NCI-H187 treated with DMSO at 0.1 percent for 48 hours (cell line): ENCODE results near the gene IL13.
"Not testable (repeated sequence)": the region's sequence is repeated elsewhere in the genome, so short reads cannot be mapped to it uniquely, and the experiment has no call there.

Experiments
- DNase-seq: peaks from one replicate; lab custom pipeline; 2025; lab: John Stamatoyannopoulos, UW

IL13 gene

GRCh38 chr5:132657676-132658380 lies at the start of gene IL13:
Gene IL13 (plus strand): TSS chr5:132658173. CDS start chr5:132658187, 14 bp downstream.
- no peak for DNase-seq

GRCh38 chr5:132611965-132612364 lies 46.0 kb upstream of the IL13 start:
- DNase-seq = no peak

DNA sequence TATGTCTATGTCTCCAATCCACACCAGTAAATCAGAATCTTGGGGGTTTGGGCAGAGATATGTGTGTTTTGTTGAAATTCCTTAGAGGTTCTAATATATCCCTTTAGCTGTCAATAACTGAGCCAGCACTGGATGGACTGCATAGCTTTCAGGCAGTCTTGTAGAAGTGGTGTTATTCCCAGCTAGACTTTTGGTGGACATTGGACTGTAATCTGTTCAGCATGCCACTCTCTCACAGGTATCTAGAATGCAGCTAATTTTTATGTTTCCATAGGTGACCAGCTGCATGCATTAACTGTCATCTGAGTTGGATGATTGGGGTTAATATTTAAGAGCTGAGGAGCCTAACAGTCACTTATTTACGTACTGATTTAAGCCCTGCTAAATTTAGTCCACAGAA lies 45.1 kb upstream of the IL13 start:
- DNase-seq = no peak

- no peak for DNase-seq
These were observed 36.3 kb upstream of the IL13 start for GRCh38 chr5:132621699-132622098.

GRCh38 chr5:132622608-132623007 lies 35.4 kb upstream of the IL13 start:
- no peak for DNase-seq

- no peak for DNase-seq
These were observed 30.5 kb upstream of the IL13 start for GRCh38 chr5:132627470-132627869.

- no peak for DNase-seq
These were observed 29.2 kb upstream of the IL13 start for GRCh38 chr5:132628814-132629213.

DNA sequence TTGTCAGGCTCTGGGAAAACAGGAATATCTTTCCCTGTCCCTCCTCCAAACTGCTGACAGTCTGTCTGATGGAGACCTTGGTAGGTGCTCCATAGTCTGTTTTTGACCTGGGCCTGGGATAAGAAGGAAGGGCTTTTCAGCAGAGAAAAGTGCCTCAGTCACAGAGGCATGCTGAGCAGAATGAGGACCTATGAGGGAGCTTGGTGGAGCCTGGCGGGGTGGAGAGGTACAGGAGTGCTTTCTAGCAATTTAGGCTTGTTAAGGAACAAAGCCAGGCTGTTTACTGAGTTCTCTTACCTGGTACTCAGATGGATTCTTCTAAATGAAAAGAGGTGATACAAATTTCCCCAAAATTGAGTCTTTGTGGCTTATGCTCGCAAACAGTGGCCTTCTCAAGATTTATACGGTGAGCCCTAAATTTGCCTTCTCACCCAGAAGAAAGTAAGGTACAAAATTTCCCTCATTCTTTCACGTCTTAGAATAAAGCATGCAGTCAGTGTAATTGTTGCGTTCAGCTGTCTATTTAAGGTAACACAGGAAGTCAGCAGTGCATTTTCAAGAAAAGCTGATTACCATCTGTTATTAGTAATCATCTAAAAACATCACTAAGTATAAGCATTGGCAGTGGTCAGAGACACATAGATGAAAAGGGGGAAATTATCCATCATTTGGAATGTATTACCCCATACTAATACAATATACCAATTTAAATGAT lies 28.6 kb upstream of the IL13 start:
- no peak for DNase-seq

DNA sequence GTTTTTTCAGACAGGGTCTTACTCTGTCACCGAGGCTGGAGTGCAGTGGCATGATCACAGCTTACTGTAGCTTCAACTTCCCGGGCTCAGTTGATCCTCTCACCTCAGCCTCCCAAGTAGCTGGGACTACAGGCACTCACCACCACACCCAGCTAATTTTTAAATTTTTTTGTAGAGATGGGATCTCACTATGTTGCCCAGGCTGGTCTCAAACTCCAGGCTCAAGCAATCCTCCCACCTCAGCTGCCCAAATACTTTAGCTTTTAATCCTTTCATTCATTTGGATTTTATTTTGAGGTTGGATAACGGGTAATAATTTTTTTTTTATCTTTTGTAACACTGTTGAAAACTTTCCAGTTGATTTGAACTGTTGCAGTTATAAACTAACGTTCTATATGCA lies 24.4 kb upstream of the IL13 start:
- DNase-seq = not testable (repeated sequence)

DNA sequence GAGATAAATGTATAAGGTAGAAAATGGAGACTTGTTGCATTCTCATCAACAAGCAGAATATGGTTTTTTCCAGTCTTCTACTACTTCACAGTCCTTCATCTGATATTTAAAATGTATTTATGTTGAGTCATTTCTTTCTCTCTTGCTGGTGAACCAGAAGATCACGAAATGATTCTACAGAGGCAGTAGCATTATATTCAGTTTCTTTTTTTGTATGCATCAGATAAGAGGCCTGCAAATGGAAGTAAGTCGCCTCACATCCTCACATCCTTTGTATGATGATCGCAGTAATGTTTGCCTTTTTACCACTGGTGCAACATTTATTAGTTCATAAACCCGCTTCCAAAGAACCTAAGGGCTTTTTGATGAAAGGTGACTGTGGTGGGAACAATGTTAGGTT lies 22.1 kb upstream of the IL13 start:
- no peak for DNase-seq

GRCh38 chr5:132637241-132637640 lies 20.7 kb upstream of the IL13 start:
- DNase-seq = no peak

DNA sequence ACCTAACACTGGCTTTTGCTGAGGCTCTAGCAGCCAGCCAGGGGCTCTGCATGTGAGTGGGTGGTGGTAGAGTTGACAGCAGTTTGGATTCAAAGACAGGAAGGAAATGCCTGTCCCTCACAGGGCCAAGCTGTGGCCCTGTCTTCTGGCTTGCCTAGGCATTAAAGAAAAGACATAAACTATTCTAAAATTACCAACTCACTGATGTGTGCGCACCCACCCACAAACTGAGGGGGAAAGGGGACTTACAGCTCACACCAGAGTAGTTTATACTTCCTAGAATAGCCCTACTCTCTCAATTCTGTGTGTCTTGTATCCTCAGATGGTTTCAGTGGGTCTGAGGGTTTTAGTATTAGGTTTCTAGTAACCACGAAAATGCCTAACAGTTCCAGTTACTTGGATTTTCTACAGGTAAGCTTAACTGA lies 18.3 kb upstream of the IL13 start:
- DNase-seq = no peak

DNA sequence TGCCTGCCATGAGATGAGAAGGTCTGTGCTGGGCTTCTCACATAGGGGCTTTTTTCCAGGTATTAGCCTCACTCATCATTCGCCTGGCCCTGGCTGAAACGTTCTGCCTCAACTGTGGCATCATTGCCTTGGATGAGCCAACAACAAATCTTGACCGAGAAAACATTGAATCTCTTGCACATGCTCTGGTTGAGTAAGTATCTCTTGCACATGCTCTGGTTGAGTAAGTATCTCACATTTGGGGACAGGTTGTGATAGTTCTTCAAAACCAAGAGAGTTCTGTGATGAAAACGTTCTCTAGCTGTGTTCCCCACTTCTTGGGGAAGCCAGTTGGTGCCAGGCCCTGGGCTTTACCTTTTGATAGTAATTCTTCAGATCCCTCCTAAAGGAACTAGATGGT lies 17.4 kb upstream of the IL13 start:
- DNase-seq = no peak

- DNase-seq = no peak
These were observed 16.7 kb upstream of the IL13 start for GRCh38 chr5:132641241-132641723.

DNA sequence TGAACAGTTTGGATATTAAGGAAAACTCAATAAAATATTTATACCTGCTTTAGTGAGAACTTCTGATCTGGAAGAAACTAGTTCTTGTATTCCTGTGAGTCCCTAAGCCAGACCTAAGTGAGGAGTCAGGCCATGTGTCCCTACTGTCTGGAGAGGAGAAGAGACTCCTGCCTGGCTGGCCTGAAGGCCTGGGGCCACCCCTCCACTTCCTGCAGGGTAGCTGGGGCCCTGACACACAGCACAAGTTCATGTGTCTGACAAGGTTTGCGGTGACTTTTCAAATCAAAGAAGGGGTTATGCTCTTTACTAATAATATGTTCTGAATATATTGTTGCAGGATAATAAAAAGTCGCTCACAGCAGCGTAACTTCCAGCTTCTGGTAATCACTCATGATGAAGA lies 16.1 kb upstream of the IL13 start:
- DNase-seq = no peak

- DNase-seq = no peak
These were observed 13.8 kb upstream of the IL13 start for GRCh38 chr5:132644177-132644576.

DNA sequence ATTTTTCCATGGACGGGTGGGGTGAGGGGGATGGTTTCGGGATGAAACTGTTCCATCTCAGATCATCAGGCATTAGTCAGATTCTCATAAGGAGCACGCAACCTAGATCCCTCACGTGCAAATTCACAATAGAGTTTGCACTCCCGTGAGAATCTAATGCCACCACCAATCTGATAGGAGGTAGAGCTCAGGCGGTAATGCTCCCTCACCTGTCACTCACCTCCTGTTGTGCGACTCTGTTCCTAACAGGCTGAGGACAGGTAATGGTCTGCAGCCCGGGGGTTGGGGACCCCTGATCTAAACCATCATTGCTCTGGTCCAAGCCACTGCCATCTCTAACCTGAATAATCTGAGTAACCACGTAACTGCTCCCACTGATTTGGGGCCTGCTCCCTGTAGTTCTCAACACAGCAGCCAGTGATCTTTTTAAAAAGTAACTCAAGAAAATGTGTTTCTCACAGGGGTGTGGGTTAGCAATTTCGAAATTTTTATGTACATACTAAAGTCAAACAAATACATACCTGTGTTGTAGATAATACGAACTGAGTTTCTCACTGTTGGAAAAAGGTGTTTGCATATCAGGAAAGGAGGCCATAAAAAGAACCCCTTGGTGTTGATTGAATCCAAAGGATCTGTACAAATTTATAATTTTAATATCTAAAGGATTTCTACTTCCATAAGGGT lies 11.2 kb upstream of the IL13 start:
- DNase-seq = no peak

GRCh38 chr5:132647473-132647872 lies 10.5 kb upstream of the IL13 start:
- no peak for DNase-seq

- no peak for DNase-seq
These were observed 9.6 kb upstream of the IL13 start for GRCh38 chr5:132648355-132648754.

DNA sequence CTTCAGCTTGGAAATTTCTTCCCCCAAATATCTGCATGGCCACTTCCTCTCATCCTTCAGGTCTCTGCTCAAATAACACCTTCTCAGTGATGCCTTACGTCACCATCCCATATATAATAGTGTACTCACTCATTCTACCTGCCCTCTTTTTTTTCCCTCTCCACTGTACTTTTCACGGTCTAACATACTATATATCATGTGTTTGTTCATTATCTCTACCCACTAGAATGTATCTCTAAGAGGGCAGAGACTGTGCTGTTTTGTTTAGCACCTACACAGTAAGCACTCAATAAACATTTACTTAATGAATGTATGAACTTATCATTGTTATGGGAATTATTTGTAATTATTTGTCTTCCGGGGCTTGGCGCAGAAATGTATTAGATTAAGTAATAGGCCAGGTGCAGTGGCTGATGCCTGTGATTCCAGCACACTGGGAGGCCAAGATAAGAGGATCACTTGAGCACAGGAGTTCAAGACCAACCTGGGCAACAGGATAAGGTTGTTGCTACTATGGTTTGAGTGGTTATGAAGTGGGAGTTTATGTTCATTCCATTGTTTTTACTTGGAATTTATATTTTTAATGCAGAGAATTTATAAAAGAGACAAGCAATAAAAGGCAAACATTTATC lies 6.0 kb upstream of the IL13 start:
- DNase-seq = no peak

GRCh38 chr5:132653716-132654115 lies 4.3 kb upstream of the IL13 start:
- no peak for DNase-seq
